ENCODE results near the gene C9orf153. TPM values are rescaled to one million over a fixed set of nuclear protein-coding genes. Genes with fewer than 3 reads are reported as not detected.
A peak's percentile ranks its signal among the peaks of the same experiment; 100 is the strongest.

C9orf153 gene
- total and polyA plus RNA-seq, 7 donors = 0.04 to 0.51 (median 0.17) TPM; not detected in 1

DNA sequence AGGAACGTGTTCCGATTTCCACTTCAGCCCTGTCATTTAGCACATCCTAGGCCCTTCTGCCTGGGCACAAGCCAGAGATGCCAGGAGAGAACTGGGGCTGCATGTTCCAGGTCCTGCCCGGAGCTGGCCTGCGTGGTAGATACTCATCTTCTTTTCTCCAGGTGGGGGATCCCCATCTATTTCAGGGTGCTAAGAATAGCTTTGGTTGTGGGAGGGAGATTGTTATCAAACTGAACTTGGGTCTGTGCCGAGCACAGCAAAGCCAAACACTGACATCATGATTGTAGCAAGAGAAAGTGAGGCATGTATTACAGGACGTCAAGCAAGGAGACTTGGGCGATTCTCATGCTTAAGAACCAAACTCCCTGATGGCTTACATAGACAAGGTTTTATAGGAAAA lies 18.2 kb downstream of the C9orf153 start:
- Histone ChIP-seq H3K36me3 (ENCODE audit: insufficient read depth in 1 of 2, low read depth in 1 of 2) (no peaks in the 10 kb centered on the region), H3K27ac (no peak overlapping the region), H3K9me3 (no peaks in the 10 kb centered on the region), H3K4me1 (no peaks in the 10 kb centered on the region), H3K27me3 (ENCODE audit: insufficient read depth in 3 of 3, low read length in 2 of 3) (no peaks in the 10 kb centered on the region), H3K4me3 (no peak overlapping the region)
- no peak for DNase-seq
- TF ChIP-seq CTCF (IDR thresholded peaks at IDR 0.05) = no peak
- 66 to 78% (median 77%) methylated on average over 7 of the region's 7 CpGs for WGBS, 3 donors
- no peak for ATAC-seq
- intact Hi-C loops (cut with DNase I) = no loop called here

DNA sequence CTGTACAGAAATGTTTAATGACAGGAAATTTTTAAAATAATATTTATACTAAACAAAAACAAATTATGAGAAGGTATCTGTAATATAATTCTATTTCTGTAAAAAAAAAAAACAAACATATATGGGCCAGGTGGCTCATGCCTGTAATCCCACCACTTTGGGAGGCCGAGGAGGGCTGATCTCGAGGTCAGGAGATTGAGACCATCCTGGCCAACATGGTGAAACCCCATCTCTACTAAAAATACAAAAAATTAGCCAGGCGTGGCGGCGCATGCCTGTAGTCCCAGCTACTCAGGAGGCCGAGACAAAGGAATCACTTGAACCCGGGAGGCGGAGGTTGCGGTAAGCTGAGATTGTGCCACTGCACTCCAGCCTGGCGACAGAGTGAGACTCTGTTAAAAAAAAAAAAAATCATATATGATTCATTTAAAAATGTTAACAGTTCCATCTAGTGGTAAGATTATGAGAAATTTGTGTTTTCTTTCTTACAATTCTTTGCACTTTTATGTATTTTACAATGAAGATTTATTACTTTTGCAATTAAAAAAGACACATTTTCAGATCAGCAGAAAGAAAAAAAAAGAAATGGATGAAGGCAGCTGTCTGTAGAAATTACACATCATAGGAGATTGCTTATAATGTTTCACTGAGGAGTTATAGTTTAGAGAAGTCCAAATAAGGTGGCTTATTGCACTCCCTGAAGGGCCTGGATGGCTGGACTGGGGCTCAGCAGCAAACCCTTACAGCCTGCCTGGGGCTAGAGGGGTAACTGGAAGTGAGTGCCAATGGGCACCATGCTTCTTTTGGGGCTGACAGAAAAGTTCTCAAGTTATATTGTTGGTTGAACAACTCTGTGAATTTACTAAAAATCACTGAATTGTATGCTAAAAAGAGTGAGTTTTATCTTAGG lies 20.3 kb downstream of the C9orf153 start:
- Histone ChIP-seq H3K9me3 (no peaks in the 10 kb centered on the region), H3K4me1 (no peaks in the 10 kb centered on the region), H3K4me3 (no peak overlapping the region), H3K27ac (no peak overlapping the region), H3K27me3 (ENCODE audit: insufficient read depth in 3 of 3, low read length in 2 of 3) (no peaks in the 10 kb centered on the region), H3K36me3 (ENCODE audit: insufficient read depth in 1 of 2, low read depth in 1 of 2) (no peaks in the 10 kb centered on the region)
- intact Hi-C loops (cut with DNase I) = no loop called here
- no peak for ATAC-seq
- DNase-seq = no peak
- no peak for TF ChIP-seq CTCF (IDR thresholded peaks at IDR 0.05)
- WGBS, 3 donors = 77 to 81% (median 78%) methylated on average over 10 of the region's 10 CpGs

GRCh38 chr9:86230858-86231257 lies 28.6 kb downstream of the C9orf153 start:
- H3K4me3 ChIP-seq = no peak overlapping the region
- H3K4me1 ChIP-seq = no peaks in the 10 kb centered on the region
- 82 to 90% (median 82%) methylated on average over 2 of the region's 2 CpGs for WGBS, 3 donors
- intact Hi-C loops (cut with DNase I) = no loop called here
- TF ChIP-seq CTCF (IDR thresholded peaks at IDR 0.05) = no peak
- H3K36me3 ChIP-seq (ENCODE audit: insufficient read depth in 1 of 2, low read depth in 1 of 2) = no peaks in the 10 kb centered on the region
- H3K9me3 ChIP-seq = no peaks in the 10 kb centered on the region
- H3K27ac ChIP-seq = no peak overlapping the region
- ATAC-seq (no peak), DNase-seq (no peak)
- no peaks in the 10 kb centered on the region for H3K27me3 ChIP-seq (ENCODE audit: insufficient read depth in 3 of 3, low read length in 2 of 3)

DNA sequence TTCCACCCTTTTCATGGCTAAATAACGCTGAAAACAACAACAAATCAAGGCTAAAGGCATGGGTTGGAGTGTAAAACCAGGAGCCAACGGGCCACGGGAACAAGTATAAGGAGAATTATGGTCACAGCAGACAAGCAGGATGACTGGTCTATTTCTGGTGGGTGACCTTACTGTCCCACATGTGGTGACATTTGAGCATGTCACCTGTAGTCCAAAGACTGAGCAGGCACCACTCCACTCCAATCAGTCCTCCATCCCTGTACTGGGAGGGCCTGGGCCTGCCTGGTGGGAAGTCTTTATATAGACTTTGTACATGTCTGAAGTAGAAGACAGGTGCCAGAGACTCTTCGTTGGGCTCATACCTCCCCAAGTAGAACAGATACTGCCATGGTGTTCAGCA lies 36.8 kb downstream of the C9orf153 start:
- no peak overlapping the region for H3K4me3 ChIP-seq
- DNase-seq (no peak), ATAC-seq (peak in 3 of 4 donors; percentile 75 to 92 (median 91))
- no peaks in the 10 kb centered on the region for H3K36me3 ChIP-seq (ENCODE audit: insufficient read depth in 1 of 2, low read depth in 1 of 2)
- TF ChIP-seq CTCF (IDR thresholded peaks at IDR 0.05) = no peak
- H3K4me1 ChIP-seq = no peaks in the 10 kb centered on the region
- intact Hi-C loops (cut with DNase I) = no loop called here
- no peaks in the 10 kb centered on the region for H3K9me3 ChIP-seq
- H3K27ac ChIP-seq = peak overlapping the region; percentile 2
- H3K27me3 ChIP-seq (ENCODE audit: insufficient read depth in 3 of 3, low read length in 2 of 3) = no peaks in the 10 kb centered on the region
- WGBS, 3 donors = 42 to 52% (median 43%) methylated on average over 4 of the region's 4 CpGs
